Breast epithelium (tissue), 3 donors: ENCODE results near the gene TRMT44.

ENCODE experiments used
- POLR2A ChIP-seq: fragments of 450-650 bp; IDR thresholded peaks from one replicate; pipeline ENCODE4 v1.6.1; 2016; ENCODE audit warnings: antibody characterized with exemption, mild to moderate bottlenecking, moderate library complexity
- TF ChIP-seq, protein P1 (sequence below), 3 donors: fragments of 450-650 bp; IDR thresholded peaks; one replicate each; pipeline ENCODE4 v1.5.1; 2016 to 2017; ENCODE audit warnings: antibody characterized with exemption in 3 of 3, mild to moderate bottlenecking in 3 of 3, moderate library complexity in 3 of 3

DNA sequence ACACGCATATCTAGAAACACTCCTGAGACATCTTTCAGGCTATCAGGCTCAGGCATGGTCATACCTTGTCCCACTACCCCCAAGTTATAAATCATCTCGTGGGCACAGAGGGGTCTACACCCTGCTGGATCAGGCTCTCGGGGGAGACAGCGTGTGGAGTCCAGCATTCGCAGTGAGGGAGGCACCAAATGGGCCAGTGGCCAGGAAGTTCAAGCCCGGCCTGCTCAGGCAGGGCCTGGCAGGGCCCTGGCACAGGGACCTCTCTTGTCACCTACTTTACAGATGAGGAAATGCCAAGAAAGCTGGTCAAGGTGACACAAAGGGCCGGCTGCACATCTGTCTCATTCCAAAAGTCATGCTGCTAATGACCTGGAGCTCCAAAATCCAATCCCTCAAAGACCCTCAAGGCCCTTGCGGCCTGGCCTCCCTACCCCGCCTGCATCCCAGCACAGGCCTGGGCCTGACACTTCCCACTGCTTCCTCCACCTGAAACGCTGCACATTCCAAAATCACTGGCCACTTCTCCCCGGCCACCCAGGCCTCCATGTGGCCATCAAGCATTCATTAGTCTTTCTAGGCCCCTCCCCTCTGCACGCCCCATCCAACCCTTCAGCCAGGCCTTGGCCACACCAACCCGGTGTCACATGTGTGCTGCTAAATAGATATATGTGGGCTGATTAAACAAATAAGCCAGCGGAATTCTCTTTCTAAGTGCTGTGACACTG is 35.6 kb upstream of the TRMT44 start:
- TF ChIP-seq, protein P1, sequence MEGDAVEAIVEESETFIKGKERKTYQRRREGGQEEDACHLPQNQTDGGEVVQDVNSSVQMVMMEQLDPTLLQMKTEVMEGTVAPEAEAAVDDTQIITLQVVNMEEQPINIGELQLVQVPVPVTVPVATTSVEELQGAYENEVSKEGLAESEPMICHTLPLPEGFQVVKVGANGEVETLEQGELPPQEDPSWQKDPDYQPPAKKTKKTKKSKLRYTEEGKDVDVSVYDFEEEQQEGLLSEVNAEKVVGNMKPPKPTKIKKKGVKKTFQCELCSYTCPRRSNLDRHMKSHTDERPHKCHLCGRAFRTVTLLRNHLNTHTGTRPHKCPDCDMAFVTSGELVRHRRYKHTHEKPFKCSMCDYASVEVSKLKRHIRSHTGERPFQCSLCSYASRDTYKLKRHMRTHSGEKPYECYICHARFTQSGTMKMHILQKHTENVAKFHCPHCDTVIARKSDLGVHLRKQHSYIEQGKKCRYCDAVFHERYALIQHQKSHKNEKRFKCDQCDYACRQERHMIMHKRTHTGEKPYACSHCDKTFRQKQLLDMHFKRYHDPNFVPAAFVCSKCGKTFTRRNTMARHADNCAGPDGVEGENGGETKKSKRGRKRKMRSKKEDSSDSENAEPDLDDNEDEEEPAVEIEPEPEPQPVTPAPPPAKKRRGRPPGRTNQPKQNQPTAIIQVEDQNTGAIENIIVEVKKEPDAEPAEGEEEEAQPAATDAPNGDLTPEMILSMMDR (IDR thresholded peaks at IDR 0.05), result no peak
- no peak for TF ChIP-seq POLR2A
